Upper lobe of left lung (tissue), 4 donors: ENCODE results near the gene HS3ST2.

Experiments
- CTCF ChIP-seq, 6 experiments: fragments of 450-650 bp in 4 of 6; fragments of 200-600 bp in 2 of 6; sonication (generic) in 2 of 6; IDR thresholded peaks; one replicate each; pipeline ENCODE4 v1.5.1; 2016 to 2019; ENCODE audit warnings: antibody characterized with exemption in 6 of 6
- EP300 ChIP-seq, 4 donors: sonication (generic); formaldehyde crosslinking; IDR thresholded peaks; one replicate each; pipeline ENCODE4 v1.5.1; 2017; ENCODE audit warnings: antibody characterized with exemption in 4 of 4, control low read depth in 2 of 4
- POLR2A ChIP-seq, 4 donors: fragments of 450-650 bp; IDR thresholded peaks; one replicate each; pipeline ENCODE4 v1.5.1; 2016 to 2017; ENCODE audit warnings: antibody characterized with exemption in 4 of 4, mild to moderate bottlenecking in 2 of 4

GRCh38 chr16:22784690-22785214 is 29.2 kb upstream of the HS3ST2 start:
- no peak for TF ChIP-seq CTCF (IDR thresholded peaks at IDR 0.05)
- TF ChIP-seq POLR2A (IDR thresholded peaks at IDR 0.05), result no peak
- TF ChIP-seq EP300 (IDR thresholded peaks at IDR 0.05), result no peak
